GM18505 (cell line): ENCODE data around the gene GPRIN3.

Source experiments
- ATAC-seq: cut with Tn5 transposase; IDR thresholded peaks from one replicate; pipeline ENCODE4 v1.9.1; 2021; ENCODE audit not compliant: unreplicated experiment
- POLR2A ChIP-seq: IDR thresholded peaks from 4 replicates; pipeline ENCODE4 v1.6.1; 2011; ENCODE audit warnings: borderline replicate concordance; ENCODE audit not compliant: insufficient read depth, insufficient read length; ENCODE audit errors: extremely low read depth

GPRIN3 gene

DNA sequence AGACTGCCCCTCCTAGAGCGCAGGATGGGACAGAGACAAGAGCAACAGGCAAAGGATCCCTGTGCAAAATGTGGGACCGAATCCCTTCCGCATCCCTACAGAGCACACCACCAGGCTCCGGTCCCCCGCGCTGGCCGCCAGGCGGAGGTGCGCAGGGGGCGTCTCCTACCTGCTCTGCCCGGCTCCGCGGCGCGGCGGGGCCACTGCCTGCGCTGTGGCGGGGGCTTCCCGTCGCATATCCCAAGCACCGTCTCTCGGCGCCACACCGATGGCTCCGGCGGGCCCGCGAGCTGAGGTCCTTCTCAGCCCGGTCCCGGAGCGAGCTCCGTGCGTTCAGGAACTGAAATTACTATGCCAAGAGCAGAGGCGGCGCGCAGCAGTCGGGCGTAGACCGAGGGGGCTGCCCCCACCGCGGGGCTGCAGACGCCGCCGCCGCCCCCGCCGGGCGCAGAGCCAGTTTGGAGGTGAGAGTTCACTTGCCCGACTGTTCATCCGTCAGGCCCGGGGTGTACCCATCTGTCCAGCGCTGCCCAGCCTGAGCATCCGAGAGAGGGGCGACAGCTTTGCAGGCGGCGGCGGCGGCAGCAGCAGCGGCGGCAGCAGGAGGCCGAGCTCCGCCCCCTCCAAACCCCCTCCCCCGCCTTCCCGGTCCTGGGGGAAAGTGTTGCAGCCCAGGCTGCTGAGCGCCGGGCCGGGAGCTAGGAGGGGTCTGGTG, at the start of gene GPRIN3:
GPRIN3 (minus strand) TSS at position 355 of the 715 bp plus-strand sequence. CDS start 57,690 bp downstream, outside the sequence.
- no peak for TF ChIP-seq POLR2A
- ATAC-seq: peak; percentile 83

DNA sequence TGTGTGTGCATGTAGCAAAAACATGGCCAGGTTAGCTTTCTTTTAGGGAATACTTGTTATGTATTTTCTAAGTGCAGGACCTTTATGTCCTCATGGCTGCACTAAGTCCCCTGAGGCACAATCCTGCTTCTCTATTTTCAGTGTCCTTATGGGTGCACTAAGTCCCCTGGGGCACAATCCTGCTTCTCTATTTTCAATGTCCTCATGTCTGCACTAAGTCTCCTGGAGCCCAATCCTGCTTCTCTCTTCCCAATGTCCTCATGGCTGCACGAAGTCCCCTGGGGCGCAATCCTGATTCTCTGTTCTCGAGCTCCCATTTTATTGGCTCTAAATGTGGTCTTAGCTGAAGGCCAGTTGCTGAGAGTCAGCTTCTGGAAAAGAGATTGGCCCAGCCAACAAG, 49.7 kb upstream of the GPRIN3 start:
- TF ChIP-seq POLR2A: no peak
- no peak for ATAC-seq

DNA sequence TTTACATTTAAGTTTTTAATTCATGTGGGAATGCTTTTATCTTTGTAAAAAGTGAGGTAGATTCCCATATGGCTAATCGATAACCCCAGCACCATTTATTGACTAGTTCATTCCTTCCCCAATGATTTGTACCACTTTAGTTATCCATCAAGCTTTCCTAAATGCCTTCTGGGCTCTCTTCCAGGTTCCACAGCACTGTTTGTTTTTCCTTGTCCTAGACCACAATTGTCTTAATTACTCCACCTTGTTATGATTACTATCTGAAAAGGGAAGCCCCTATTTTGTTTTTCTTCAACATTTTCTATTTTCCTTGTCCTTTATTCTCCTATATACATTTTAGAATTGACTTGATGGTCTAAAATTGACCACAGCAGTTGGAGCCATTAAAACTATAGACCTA, 48.5 kb upstream of the GPRIN3 start:
- TF ChIP-seq POLR2A: no peak
- ATAC-seq: no peak

DNA sequence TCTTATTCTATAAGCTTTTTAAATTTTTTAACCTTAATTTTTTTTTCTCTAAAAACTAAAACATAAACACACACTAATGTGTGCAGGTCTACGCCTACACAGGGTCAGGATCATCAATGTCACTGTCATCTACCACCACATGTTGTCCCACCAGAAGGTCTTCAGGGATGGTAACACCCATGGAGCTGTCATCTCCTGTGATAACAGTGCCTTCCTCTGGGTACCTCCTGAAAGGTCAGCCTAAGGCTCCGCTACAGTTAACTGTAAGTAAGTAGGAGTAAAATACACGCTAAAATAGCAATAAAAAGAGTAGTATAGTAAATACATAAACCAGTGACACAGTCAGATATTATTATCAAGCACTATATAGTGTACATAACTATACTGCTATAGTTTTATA, 45.9 kb upstream of the GPRIN3 start:
- TF ChIP-seq POLR2A: no peak

DNA sequence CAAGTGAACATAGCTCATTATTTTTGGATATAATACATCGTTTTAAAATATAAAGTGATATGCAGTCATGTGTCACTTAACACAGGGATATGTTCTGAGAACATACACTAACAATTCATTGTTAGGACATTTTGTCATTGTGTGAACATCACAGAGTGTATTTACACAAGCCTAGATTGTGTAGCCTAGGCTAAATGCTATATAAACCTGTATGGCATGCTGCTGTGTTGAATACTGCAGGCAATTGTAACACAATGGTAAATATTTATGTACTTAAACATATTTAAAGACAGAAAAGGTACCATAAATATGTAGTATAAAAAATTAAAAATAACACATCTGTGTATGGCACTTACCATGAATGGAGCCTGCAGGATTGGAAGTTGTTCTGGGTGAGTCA, 44.9 kb upstream of the GPRIN3 start:
- no peak for ATAC-seq
- TF ChIP-seq POLR2A: no peak

More for the DNA sequence above, 45.9 kb upstream of the GPRIN3 start:
- no peak for ATAC-seq

DNA sequence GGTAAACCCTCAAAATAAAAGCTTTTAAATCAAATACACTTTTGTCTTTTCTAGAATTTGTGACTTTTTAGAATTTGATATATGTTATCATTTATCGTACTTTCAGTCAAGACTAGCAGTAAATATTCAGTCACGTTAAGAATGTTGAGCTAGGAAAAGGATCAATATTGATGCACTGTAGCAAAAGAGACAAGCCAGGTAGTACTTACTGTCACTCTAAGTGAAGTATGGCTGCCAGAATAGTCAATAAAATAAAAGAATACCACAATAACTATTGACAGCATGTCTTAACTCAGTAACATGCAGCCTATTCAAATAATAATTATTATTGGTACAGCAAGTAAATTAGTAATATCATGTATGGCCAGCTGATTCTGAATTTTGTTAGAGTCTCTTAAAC, 43.6 kb upstream of the GPRIN3 start:
- no peak for TF ChIP-seq POLR2A
- no peak for ATAC-seq

DNA sequence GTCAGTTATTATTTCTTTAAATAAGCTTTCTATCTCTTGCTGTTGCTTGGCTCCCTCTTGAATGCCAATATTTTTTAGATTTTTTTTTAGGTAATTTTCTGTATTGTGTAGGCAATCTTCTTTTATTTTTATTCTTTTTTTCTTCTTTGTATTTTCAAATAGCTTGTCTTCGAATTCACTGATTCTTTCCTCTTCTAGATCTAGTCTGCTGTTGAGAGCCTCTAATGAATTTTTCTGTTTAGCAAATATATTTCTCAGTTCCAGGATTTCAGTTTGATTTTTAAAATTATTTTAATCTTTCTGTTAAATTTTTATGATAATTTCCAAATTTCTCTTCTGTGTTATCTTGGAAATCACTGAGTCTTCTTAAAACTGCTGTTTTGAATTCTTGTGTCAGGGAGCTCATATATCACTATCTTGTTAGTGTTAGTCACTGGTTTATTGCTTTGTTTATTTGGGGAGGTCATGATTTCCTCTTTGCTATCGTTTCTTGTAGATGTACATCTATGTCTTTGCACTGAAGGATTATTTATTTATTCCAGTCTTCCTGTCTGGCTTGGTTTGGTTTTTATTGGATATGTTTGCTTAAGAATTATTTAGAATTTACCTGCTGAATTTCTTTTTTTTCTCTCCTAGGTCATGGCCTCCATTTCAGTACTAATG, 39.9 kb upstream of the GPRIN3 start:
- no peak for TF ChIP-seq POLR2A
- ATAC-seq: no peak

DNA sequence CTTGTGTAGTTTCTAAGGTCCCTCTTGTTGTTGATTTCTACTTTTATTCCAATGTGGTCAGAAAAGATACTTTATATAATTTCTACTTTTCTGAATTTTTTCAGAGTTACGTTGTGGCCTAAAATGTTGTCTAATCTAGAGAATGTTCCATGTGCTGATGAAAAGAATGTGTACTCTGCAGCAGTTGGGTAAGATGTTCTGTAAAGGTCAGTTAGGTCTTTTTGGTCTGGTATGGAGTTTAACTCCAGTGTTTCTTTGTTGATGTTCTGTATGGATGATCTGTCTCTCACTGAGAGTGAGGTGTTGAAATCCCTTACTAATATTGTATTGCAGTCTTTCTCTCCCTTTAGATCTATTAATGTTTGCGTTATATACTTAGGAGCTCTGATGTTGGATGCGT, 37.0 kb upstream of the GPRIN3 start:
- no peak for TF ChIP-seq POLR2A
- ATAC-seq: no peak

DNA sequence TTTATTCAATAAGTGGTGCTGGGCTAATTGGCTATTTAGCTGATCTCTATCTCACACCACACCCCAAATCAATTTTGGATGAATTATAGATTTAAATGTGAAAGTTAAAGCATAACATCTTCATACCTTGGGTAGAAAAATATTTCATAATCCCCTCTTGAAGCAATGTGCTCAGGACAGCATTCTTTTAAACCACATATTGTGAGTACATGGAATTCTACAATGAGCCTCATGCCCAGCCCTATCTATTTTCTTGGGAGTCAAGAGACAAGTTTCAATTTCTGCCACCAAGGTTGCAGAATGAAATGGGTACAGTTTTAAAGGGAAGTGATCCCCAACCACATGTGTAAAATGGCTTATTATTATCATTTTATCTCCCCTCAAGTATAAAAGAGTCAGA, 30.6 kb upstream of the GPRIN3 start:
- no peak for TF ChIP-seq POLR2A
- no peak for ATAC-seq

DNA sequence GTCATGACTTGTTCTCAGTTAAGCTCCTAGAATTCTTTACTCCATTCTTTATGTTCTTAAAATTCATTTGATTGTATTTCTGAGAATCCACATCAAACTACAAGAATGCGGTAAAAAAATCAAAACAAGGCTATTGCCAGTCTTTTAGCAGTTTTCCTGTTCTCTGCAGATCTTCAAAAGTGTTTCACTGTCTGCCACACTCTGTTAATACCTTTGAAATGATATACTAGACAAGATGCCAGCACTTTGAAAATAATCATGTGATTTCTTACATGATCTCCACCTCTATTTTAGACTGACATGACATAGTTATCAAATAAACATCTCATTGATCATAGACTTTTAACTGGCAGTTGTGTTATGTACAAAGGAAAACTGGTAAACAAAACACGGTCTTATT, 30.1 kb upstream of the GPRIN3 start:
- no peak for ATAC-seq
- no peak for TF ChIP-seq POLR2A

DNA sequence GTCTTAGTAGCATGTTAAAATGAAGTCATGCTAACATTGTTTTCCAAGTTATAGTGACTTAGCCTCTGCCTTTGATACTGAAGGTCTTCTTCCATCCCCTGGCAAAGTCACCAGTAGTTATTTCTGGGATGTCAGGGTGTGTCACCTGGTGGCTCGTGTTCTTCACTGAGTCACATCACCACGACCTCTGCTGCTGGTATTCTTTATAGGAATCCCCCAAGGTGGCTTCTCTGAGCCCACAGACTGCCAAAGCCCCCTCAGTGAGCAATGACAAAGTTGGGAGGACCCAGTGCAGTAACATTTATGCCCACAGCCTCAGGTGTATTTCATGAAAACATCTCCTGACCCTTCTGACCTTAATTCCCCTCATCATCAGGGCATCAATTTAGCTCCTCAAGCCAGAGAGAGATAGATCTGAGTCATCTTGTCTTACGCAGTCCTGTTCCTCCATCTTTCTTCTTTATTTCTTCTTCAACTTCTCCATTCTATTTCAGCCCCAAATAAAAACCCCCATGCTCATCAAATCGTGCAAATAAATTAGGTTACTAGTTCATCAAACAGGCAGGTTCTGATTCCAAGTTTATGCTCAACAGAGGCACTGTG, 29.3 kb upstream of the GPRIN3 start:
- no peak for TF ChIP-seq POLR2A
- ATAC-seq: no peak

DNA sequence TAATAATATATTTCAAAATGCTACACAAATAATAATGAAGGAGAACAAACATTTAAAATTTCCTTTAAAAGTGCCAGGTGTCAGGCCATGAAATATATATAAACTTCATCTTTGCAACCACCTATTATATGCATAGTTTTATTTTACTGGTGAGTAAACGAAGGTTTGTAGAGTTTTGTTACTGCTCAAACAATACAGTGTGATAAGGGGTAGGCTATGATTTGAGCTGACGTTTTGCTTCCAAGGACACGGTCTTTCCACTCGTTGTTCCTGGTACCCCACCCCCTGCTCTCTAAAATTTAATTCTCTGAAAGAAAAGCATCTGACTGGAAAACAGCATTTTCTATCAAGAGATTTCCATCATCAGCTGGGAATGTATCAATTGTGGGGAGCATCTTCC, 27.2 kb upstream of the GPRIN3 start:
- TF ChIP-seq POLR2A: no peak

DNA sequence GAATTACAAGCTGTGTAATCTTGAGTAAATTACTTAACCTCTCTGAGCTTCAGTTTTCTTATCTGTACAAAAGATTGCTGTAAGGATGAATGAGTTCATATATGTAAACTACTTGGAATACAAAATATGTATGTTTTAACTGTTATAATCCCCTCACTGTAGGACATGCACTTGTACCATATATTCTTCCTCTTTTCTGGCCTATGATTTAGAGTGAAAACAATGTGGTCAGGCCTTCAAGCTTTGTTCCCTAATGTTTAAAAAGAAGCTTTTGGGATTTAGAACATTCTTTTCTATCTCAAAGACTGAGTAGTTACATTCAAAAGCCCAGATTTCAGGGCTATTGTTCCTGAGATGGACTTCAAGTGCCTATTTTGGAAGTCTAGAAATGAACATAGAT, 26.7 kb upstream of the GPRIN3 start:
- no peak for TF ChIP-seq POLR2A
- no peak for ATAC-seq

More for the DNA sequence above, 27.2 kb upstream of the GPRIN3 start:
- ATAC-seq: no peak
